Myocyte (in vitro differentiated cells): ENCODE results near the gene CAMKMT. TPM values are rescaled to one million over a fixed set of nuclear protein-coding genes. Genes with fewer than 3 reads are reported as not detected.
"Not testable (repeated sequence)": the region's sequence is repeated elsewhere in the genome, so short reads cannot be mapped to it uniquely, and the experiment has no call there.

Source experiments
- DNase-seq: peaks from one replicate; pipeline ENCODE4 v3.0.0-alpha.2; 2012; ENCODE audit warnings: low read depth
- total RNA-seq: library from RNA; depleted of rRNA; stranded (reverse); fragments of >200 nt; gene quantifications from 2 replicates; pipeline ENCODE4 v1.2.3, GENCODE V29; 2014

The CAMKMT gene
- total RNA-seq, 1 donor from 2014 or later = 12.2 TPM

GRCh38 chr2:44360749-44361329 lies 908 bp upstream of the CAMKMT start:
- no peak for DNase-seq

GRCh38 chr2:44362207-44363015 lies 664 bp downstream of the CAMKMT start:
- DNase-seq = peak; percentile 60

GRCh38 chr2:44364604-44365003 lies 2.9 kb downstream of the CAMKMT start:
- DNase-seq = no peak

GRCh38 chr2:44367591-44367990 lies 5.8 kb downstream of the CAMKMT start:
- no peak for DNase-seq

GRCh38 chr2:44369392-44369791 lies 7.6 kb downstream of the CAMKMT start:
- no peak for DNase-seq

- no peak for DNase-seq
These were observed 9.7 kb downstream of the CAMKMT start for GRCh38 chr2:44371445-44371844.

GRCh38 chr2:44372246-44372645 lies 10.5 kb downstream of the CAMKMT start:
- DNase-seq = no peak

GRCh38 chr2:44377486-44377885 lies 15.7 kb downstream of the CAMKMT start:
- no peak for DNase-seq

GRCh38 chr2:44385226-44385625 lies 23.5 kb downstream of the CAMKMT start:
- not testable (repeated sequence) for DNase-seq

GRCh38 chr2:44388877-44389276 lies 27.1 kb downstream of the CAMKMT start:
- DNase-seq = no peak

GRCh38 chr2:44389895-44390294 lies 28.1 kb downstream of the CAMKMT start:
- DNase-seq = no peak

- peak; percentile 65 for DNase-seq
These were observed 30.7 kb downstream of the CAMKMT start for GRCh38 chr2:44392338-44392943.

- no peak for DNase-seq
These were observed 35.9 kb downstream of the CAMKMT start for GRCh38 chr2:44397447-44398175.

GRCh38 chr2:44398243-44398897 lies 36.6 kb downstream of the CAMKMT start:
- DNase-seq = no peak

- no peak for DNase-seq
These were observed 59.0 kb downstream of the CAMKMT start for GRCh38 chr2:44420725-44421124.

- DNase-seq = no peak
These were observed 62.5 kb downstream of the CAMKMT start for GRCh38 chr2:44424211-44424610.

GRCh38 chr2:44429034-44429433 lies 67.3 kb downstream of the CAMKMT start:
- no peak for DNase-seq

- no peak for DNase-seq
These were observed 68.6 kb downstream of the CAMKMT start for GRCh38 chr2:44430342-44430741.

GRCh38 chr2:44433895-44434294 lies 72.1 kb downstream of the CAMKMT start:
- no peak for DNase-seq

GRCh38 chr2:44441200-44441599 lies 79.5 kb downstream of the CAMKMT start:
- no peak for DNase-seq

GRCh38 chr2:44442019-44442418 lies 80.3 kb downstream of the CAMKMT start:
- no peak for DNase-seq
